Measurements from ENCODE around the gene FRMD4A.

The FRMD4A gene

GRCh38 chr10:14182781-14183180 is 147.9 kb downstream of the FRMD4A start:
- DNase-seq, result no peak

GRCh38 chr10:14181567-14181936 is 149.2 kb downstream of the FRMD4A start:
- no peak for DNase-seq

DNA sequence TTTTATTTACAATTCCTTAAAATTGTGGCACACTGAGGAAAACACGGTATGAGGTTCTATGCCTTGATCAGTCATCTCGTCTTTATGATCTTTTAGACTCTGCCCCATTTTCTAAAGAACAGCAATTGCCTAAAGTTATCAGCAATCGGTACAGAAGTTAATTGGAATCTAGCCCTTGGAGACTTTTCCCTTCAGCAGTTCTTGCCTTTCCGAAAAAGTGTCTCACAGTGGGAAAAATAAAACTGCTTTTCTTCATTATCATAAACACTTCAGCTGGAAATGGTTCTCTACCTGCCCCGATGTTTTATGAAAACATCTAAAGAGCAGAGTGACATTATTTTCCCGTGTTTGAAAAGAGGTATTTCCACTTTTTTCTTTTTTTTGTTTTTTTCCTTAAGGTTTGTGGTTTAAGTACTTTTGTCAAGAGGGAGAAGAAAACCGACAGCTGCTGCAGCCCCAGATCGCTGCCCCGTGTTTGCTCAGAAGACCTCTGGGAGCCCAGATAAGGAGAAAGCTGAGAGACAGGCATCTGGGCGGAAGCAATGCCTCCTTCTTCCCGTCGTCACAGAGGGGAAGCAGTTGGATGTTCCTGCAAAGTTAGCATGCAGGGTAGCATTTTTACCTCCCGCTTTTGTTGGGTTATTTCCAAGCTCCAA is 149.7 kb downstream of the FRMD4A start:
- DNase-seq, result no peak

DNA sequence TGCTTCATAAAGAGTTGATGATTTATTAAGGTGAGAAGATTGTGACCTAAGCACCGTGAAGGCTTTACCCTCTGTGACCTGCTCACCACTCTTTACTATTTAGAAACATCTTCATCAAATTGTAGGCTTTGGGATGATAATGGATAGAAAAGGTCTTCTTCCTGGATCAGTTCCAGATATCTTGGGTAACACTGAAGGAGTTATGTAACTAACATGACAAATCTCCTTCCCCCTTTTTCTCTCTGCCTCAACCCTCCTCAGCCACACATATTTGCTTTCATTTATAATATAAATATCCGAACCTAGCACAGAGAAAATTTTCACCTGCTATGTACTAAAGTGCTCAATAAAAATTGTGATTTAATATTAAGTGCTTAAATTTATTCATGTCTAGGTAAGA is 151.5 kb downstream of the FRMD4A start:
- no peak for DNase-seq

DNA sequence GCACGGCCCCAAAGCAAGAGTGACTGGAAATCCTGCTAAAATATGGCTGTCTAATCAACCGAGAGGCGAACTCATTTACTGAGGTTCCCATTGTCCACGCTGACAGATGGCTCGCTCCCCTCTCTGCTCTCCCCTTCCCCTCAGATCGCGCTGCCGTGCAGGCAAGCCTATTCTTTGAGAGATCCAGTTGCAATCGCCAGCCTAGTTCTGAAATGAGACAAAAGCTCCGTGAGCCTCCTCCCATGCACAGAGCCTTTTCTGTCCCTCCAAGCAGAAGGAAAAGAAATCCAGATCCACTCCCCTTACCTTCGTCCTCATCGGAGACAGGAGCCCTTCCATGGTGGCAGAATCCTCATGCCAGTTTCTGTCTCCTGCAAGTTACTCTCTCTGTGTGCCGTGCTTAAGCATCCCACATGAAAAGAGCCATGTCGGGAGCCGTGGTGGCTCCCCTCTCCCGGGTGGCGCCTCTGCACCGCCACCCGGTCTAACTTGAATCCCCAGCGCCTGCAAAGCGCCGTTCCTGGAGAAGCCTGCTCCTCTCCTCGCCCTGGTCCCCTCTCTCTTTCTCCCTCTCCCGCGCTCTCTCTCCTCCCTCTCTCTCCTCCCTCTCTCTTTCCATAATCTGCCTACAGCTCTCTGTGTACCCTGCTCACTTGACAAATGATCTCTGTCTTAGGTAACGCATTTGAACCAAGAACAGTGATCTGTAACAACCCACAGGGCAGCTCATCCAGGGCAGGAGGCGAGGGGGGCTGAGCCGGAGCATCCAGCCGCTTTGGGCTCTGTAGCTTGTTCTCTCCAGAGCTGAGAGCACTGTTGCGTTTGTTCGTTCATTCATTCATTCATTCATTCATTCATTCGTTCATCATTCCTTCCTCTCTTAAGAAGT is 156.8 kb downstream of the FRMD4A start:
- no peak for DNase-seq

DNA sequence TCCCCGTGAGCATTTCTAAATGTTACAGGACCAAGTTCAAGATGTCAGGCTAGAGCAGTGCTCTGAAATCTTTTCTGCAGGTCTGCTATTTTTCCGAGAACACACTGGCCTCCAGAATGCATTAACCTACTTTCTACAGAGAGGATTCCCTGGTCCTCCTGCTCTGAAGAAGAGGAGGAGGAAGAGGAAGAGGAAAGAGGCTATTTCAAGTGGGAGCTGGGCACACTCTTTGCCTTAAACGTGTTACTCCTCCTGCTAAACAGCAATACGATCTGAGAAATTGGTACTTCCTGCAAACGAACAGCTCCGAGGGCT is 157.4 kb downstream of the FRMD4A start:
- DNase-seq, result no peak

- DNase-seq, result no peak
Measured at GRCh38 chr10:14172336-14172950, 158.3 kb downstream of the FRMD4A start.

- no peak for DNase-seq
Measured at GRCh38 chr10:14171336-14171735, 159.4 kb downstream of the FRMD4A start.

DNA sequence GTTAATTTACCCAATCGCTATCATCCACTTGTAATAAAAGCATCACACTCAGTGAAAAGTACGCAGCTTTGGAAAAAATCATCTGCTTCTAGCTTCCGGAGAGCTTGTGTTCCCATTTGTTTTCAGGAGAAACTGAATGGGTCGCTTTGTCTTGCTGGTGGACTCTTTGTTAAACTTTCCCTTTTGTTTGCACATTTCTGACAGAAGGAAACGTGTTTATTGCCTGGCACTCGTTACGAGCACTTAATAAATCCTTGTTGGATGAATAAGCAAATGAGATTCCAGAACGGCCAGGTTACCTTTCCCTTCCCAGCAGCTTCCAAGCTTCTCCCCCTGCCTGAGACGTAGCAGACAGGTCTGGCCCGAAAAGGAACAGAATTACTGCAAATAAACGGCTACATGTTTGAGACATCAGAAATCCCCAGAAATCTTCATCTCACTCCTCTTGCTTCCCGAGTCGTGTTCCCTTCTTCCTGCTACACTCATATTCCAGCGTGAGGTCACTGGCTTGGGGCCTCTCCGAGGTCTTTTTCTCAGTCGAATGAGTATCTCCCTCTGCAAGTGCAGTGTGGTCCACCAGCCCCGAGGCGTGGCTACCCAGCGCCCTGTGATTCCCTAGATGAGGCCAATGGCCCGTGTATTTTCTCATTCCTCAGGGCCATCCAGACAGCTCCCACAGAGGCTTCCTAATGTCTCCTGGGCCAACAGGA is 167.2 kb downstream of the FRMD4A start:
- no peak for DNase-seq

DNA sequence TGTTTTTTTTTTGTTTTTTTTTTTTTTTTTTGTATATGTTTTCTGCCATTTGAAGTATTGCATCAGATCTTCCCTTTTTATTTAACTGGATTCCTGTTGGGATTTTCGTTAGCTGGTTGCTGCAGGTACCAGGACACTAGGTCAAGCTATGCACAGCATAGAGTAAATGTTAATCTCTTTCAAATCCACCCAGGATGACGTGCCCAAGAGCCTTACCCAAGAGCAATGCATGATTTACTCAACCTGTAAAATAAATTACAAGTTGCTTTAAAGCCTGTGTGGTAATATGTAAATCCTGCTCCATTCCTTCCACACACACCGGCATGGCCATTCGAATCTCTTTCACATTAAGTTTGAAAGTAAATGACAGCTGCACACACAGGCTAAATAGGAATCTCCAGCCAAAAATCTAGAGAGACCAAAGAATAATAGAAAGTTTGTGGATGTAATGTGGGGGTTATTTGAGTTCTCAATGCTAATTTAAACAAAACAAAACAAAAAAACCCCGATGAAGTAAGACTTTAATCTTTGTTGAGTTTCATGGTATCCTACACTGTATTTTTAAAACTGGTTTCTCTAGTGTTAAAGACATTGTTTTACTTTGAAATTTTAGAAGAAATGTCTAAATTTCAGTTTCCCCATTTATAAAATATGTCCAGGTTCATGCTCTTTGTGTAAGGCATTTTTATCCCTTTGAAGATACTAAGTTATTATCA is 167.9 kb downstream of the FRMD4A start:
- DNase-seq, result no peak

DNA sequence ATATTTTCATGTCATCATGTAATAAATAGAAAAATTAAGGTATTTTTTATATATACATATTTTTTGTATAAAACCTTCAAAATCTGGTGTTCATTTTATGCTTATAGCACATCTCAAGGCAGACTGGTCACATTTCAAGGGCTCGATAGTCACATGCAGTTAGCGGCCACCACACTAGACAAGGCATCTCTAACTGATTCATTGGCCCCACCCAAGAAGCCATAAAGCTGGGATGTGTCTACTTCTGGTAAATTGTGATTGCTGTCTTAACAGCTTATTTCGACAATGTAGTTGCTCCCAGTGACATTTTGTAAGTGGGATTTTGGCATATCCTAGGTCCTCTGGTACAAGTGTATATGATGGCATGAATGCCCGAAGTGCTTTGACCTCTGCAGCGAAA is 168.7 kb downstream of the FRMD4A start:
- no peak for DNase-seq

DNA sequence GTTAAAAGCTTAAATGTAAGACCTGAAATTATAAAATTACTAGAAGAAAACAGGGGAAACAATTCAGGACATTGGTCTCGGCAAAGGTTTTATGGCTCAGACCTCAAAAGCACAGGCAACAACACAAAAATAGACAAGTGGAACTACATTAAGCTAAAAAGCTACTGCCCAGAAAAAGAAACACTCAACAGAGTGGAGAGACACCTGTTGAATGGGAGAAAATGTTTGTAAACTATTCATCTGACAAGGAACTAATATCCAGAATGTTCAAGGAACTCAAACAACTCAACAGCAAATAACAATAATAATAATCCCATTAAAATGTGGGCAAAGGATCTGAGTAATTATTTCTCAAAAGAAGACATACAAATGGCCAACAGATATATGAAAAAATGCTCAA is 170.4 kb downstream of the FRMD4A start:
- no peak for DNase-seq

GRCh38 chr10:14158575-14158974 is 172.1 kb downstream of the FRMD4A start:
- DNase-seq, result no peak

GRCh38 chr10:14156104-14156503 is 174.6 kb downstream of the FRMD4A start:
- DNase-seq, result no peak

- no peak for DNase-seq
Measured at GRCh38 chr10:14153570-14154055, 177.1 kb downstream of the FRMD4A start.

DNA sequence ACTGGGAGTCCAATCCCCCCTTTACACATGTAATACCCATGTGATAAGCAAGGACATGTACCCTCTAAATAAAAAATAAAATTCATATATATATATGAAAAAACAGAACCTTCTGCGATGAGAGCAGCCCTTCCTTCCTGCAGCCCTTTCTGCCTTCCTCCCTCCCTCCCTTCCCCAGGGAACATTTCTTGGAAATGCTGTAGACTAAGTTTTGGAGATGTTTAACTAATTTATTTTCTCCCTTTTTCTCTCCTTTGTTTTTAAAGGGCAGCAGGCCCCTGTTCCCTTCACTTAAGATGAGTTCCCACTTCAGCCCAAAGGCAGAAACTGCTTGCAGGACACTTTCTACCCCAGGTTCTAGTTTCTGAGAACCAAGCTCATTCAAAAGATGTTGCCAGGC is 179.2 kb downstream of the FRMD4A start:
- no peak for DNase-seq

DNA sequence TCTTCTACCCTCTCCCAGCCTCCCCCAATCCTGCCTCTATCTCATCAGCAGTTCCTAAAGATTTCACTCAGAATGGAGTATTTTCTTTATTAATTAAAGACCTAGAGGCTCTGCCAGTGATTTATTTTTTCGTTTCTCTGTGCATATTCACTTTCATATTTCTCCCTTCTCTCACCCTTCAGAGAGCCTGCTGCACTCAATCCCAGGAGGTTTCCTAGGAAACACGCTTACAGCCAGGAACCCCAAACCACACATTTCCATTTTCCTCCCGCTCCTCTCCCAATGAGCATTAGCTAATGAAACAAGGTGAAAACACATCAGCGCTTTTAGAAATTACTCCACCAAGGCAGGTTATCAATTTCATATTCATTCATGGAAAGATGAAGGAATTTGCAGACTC is 180.2 kb downstream of the FRMD4A start:
- DNase-seq, result no peak

DNA sequence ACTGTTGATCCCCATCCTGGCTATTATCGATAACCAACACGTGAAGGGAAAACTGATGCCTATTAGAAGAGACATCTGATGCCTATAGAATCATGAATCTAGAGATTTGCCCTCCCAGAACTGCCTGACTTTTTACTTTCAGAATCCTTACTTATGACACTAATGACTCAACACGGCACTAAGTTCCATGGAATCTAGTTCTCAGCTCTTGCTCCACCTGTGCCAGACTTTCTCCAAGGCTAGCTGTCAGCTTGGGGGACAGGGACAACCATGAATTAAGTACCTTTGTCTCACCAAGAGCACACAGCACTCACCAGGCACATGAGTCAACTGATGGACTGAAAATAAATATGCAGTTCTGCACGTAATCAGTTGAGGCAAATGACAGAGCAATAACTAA is 184.2 kb downstream of the FRMD4A start:
- no peak for DNase-seq

- no peak for DNase-seq
Measured at GRCh38 chr10:14146025-14146424, 184.7 kb downstream of the FRMD4A start.

DNA sequence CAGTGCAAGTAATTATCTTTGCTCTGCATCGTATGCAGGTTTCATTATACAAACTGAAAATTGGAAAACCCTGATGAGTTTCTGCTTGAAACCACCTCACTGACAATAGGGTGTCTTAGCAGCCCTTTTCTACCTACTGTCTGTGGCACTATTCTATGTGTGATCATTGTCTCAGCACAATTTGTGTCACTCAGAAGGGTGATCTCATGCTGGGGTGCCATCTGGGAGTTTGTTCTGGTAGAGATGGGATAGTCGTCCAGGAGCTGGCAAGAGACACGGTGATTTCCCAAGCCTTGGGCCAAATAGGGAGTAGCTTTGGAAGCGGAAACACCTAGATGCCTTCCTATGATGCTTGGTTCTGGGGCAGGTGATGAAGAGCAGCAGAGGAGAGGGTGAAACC is 186.3 kb downstream of the FRMD4A start:
- DNase-seq, result no peak

- DNase-seq, result no peak
Measured at GRCh38 chr10:14142606-14143250, 188.0 kb downstream of the FRMD4A start.

DNA sequence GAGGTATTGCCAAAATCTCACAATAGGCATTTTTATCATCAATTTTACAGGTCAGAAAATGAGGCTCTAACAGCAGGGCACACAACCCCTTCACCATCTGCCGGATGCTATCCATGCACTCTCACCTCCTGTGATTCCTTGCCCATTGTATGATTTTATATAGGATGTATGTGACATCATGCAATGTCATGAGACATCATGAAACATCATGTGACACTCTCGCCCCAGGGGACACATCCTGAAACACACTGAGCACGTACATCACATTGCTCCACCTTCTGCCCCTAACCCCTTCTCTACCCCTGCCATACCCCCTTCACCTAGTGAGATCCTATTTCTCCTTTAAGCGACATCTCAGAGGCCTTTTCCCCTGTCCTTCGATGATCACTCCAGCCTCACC is 189.4 kb downstream of the FRMD4A start:
- DNase-seq, result no peak
